Suppressor macrophage (primary cell): ENCODE measurements around the gene ISCA2.
A peak's percentile ranks its signal among the peaks of the same experiment; 100 is the strongest.

Experiments used
- DNase-seq, 4 experiments: peaks; one replicate each; pipeline ENCODE4 v3.0.0-alpha.2; 2020 to 2022

Gene ISCA2

GRCh38 chr14:74483321-74483720 lies 10.2 kb upstream of the ISCA2 start:
- DNase-seq = no peak

GRCh38 chr14:74486164-74486563 lies 7.4 kb upstream of the ISCA2 start:
- no peak for DNase-seq

- peak; percentile 74 to 95 (median 87) for DNase-seq
These were observed 4.7 kb upstream of the ISCA2 start for GRCh38 chr14:74488786-74489397.

- DNase-seq = peak in 3 of 4 experiments; percentile 26 to 49 (median 44)
These were observed 3.1 kb upstream of the ISCA2 start for GRCh38 chr14:74490486-74490885.

- DNase-seq = peak; percentile 43 to 81 (median 66)
These were observed 1.4 kb upstream of the ISCA2 start for GRCh38 chr14:74491956-74492775.

GRCh38 chr14:74492776-74493342 lies 706 bp upstream of the ISCA2 start, which contains the start of gene NPC2:
Gene NPC2, minus strand, starts transcription at chr14:74493305. Its CDS starts 31 bp downstream, at chr14:74493274.
- DNase-seq = peak in 2 of 4 experiments; percentile 57 to 85

GRCh38 chr14:74495356-74495755 lies 1.8 kb downstream of the ISCA2 start:
- DNase-seq = peak in 2 of 4 experiments; percentile 15 to 33

GRCh38 chr14:74500417-74501134 lies 7.0 kb downstream of the ISCA2 start:
- DNase-seq = no peak

GRCh38 chr14:74501135-74501614 lies 7.6 kb downstream of the ISCA2 start:
- peak in 3 of 4 experiments; percentile 45 to 55 (median 48) for DNase-seq

GRCh38 chr14:74501691-74502090 lies 8.1 kb downstream of the ISCA2 start:
- no peak for DNase-seq

GRCh38 chr14:74502236-74503019 lies 8.9 kb downstream of the ISCA2 start:
- DNase-seq = peak; percentile 42 to 54 (median 48)

GRCh38 chr14:74503291-74503937 lies 9.8 kb downstream of the ISCA2 start:
- DNase-seq = no peak

- no peak for DNase-seq
These were observed 10.4 kb downstream of the ISCA2 start for GRCh38 chr14:74503938-74504335.

GRCh38 chr14:74504412-74504811 lies 10.8 kb downstream of the ISCA2 start:
- no peak for DNase-seq

- no peak for DNase-seq
These were observed 11.5 kb downstream of the ISCA2 start for GRCh38 chr14:74504874-74505720.

- DNase-seq = no peak
These were observed 12.3 kb downstream of the ISCA2 start for GRCh38 chr14:74505831-74506230.

- no peak for DNase-seq
These were observed 12.9 kb downstream of the ISCA2 start for GRCh38 chr14:74506411-74506851.

- DNase-seq = no peak
These were observed 13.5 kb downstream of the ISCA2 start for GRCh38 chr14:74507085-74507484.

- peak in 2 of 4 experiments; percentile 37 to 40 for DNase-seq
These were observed 14.3 kb downstream of the ISCA2 start for GRCh38 chr14:74507840-74508239.

GRCh38 chr14:74508292-74508731 lies 14.7 kb downstream of the ISCA2 start:
- no peak for DNase-seq
